ENCODE data around the gene SNX32.
A peak's percentile ranks its signal among the peaks of the same experiment; 100 is the strongest.

SNX32 gene

GRCh38 chr11:65869643-65870306, 36.0 kb downstream of the SNX32 start:
- DNase-seq, result no peak

- no peak for DNase-seq
Measured at GRCh38 chr11:65870307-65870658, 36.5 kb downstream of the SNX32 start.

DNA sequence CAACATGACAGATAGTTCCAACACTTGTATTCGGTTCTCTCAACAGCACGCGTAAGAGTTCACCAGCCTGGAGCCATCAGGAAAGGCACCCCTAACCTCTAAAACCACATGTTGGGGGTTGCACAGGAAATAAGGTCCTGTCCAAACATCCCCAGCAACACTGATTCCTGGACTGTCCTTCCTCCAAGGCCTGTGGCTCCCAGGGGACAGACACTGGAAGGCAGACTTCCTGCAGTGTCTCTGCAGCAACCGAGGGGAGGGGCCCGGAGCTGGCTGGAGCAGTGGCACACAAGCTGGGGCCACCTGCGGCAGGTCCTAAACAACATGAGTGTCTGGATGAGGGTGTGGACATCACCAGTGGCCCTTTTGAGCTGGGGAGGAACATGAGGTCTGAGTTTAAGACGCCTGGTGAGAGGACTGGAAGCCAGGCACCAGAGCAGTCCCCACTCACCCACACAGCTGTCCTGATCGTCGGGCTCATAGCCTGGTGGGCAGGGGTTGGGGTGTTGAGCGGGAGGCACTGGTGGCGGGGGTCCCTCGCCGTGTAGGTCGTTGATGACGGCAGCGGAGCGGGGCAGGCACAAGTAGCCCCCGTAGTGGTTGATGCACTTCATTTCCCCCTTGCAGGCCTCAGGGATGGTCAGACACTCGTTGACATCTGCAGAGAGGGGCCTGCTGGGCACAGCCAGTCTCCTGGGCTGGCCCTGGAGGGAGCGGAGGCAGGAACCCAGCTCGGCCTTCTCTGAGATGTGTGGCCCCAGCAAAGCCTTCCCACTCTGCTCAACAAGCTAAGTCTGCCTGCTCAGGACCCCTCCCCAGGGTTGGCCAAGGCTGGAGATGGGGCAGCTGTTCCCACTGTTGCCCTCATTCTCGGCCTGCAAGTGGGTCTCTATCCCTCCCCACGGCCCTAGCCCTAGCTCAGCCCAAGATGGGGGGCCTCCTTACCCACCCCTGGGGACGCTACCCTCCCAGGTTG, 37.2 kb downstream of the SNX32 start:
- no peak for DNase-seq

- no peak for DNase-seq
Measured at GRCh38 chr11:65871811-65872548, 38.2 kb downstream of the SNX32 start.

DNA sequence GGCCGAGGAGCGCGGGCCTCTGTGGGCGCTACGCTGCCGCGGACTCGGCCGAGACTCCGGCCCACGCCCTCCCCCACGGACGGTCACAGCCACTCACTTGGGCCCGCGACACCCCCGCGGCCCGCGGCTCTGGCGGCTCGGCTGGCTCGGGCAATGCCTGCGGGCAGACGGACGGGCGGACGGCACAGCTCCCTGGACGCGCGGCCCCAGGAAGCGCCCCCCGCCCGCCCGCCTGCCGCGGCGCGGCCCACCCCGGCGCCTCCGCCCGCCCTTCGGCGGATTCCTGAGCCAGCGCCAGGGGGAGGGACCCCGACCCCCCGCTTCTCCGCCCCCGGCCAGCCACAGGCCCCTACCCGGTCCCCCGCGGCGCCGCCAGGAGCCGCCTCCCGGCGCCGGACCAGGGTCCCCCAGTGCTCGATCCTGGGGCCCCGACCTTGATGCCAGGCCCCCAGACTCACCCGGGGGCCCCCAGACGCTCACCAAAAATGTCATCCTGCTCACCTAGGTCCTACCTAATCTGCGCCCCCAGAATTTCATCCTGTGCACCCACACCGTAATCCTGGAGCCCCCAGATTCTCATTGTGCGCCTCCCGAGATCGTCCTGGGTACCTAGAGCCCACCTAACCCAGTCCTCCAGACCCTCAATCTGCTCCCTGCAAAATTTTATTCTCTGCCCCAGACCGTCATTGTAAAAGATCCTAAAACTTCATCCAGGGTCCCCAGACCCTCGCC, 39.0 kb downstream of the SNX32 start, which contains the start of gene EFEMP2:
EFEMP2 (minus strand) TSS at position 215 of the 732 bp plus-strand sequence. CDS start 446 bp downstream, outside the sequence.
- DNase-seq, result no peak

GRCh38 chr11:65873318-65874156, 39.8 kb downstream of the SNX32 start:
- DNase-seq, result peak; percentile 92 to 97 (median 95)

GRCh38 chr11:65879617-65880016, 45.9 kb downstream of the SNX32 start, which contains the start of gene CTSW:
TSS of gene CTSW (plus strand) at chr11:65879837. CDS start at chr11:65879855, 18 bp downstream.
- DNase-seq, result peak in 1 of 4 experiments; percentile 24

- no peak for DNase-seq
Measured at GRCh38 chr11:65880027-65880426, 46.3 kb downstream of the SNX32 start.

DNA sequence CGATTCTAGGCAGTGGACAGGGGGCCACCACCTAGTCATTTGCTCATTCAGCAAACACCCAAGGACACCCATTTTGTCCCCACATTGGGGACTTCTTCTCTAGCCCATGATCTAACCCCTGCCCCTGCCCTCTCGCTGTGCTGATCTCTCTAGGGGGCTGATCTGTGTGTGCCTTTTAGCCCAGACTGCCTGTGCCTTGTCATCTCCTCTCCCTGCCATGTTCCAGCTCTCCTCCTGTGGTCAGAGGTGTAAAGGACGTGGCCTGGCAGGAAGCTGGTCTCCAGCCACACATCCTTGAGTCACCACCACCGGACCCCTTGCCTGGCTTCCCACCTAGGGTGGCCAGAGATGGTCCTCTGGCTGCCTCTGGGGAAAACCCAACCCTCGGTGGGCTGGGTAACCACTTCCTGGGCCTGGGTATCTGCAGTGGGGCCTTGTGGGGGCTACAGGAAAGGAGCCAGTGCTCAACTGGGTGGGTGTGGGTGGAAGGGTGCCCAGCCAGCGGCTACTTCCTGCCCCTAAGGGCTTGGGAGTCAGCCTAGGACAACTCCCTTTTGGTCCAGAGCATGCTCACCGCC, 47.2 kb downstream of the SNX32 start:
- DNase-seq, result no peak

DNA sequence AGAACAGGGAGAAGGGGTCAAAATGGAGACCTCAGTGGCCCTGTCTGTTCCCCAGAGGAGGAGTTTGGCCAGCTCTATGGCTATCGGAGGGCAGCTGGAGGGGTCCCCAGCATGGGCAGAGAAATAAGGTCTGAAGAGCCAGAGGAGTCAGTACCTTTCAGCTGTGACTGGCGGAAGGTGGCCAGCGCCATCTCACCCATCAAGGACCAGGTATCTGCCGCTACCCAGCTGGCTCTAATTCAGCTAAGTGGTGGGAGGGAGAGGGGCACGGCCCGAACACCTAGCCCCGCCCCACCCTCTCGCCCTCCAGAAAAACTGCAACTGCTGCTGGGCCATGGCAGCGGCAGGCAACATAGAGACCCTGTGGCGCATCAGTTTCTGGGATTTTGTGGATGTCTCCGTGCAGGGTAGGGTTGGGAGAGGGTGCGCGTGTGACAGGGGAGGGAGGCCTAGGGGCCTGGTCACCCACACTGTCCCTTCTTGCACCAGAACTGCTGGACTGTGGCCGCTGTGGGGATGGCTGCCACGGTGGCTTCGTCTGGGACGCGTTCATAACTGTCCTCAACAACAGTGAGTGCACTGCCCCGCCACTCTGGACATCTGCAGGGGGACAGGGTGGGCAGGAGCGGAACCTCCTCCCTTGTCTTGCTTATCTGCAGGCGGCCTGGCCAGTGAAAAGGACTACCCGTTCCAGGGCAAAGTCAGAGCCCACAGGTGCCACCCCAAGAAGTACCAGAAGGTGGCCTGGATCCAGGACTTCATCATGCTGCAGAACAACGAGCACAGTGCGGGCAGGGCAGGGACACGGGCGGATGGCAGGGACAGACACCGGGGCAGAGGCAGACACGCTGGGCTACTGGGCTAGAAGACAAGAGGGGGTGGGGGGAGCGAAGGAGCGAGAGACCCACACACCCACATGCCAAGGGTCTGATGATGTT, 48.6 kb downstream of the SNX32 start:
- DNase-seq, result no peak

DNA sequence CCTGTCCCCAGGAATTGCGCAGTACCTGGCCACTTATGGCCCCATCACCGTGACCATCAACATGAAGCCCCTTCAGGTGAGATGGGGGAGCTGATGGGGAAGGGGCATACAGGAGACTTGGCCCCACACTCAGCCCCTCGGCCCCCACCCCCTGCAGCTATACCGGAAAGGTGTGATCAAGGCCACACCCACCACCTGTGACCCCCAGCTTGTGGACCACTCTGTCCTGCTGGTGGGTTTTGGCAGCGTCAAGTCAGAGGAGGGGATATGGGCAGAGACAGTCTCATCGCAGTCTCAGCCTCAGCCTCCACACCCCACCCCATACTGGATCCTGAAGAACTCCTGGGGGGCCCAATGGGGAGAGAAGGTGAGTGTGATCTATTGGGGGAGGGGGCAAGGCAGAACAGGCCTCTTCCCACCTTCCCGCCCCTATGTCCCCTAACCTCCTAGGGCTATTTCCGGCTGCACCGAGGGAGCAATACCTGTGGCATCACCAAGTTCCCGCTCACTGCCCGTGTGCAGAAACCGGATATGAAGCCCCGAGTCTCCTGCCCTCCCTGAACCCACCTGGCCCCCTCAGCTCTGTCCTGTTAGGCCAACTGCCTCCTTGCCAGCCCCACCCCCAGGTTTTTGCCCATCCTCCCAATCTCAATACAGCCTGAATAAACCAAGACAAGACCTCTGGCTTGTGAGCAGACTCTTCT, 49.4 kb downstream of the SNX32 start:
- no peak for DNase-seq

DNA sequence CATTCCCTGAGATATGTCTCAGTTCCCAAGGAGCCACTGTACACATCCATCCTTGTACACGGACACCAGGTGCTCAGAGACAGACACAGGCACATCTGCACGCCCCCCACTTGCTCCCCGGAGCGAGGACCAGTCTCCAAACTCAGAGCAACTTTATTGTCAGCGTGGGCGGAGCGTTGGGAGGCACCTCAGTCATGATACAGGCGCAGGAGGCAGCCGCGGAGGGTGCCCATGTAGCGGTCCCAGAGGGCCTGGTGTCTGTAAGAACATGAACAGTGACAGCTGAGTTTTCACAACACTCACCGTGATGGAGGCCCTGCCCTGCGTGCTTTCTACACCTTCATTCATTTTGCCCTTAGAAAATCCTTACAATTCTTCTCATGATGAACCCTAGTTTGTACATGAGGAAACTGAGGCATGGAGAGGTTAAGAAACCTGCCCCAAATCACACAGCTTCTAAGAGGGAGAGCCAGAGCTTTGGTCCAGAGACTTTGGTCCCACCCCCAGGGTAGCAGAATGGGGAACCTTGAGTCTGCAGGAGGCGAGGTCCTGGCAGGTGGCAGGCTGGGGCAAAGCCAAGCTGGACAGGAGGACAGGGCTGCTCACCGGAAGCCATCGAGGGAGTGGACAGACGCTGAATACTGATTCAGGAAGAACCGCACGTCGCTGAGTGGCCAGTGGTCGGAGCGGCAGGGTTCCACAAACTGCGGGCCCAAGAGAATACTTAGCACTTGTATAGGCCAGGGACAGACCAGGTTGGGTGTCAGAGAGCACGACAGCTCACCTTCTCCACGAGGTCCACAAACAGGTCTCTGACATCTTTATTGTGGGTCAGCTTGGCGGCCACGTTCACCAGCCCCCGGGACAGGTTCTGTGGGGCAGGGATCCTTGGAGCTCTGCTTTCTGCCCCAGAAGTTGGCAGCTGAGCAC, 50.3 kb downstream of the SNX32 start:
- DNase-seq, result no peak

GRCh38 chr11:65884716-65885092, 50.9 kb downstream of the SNX32 start:
- peak; percentile 40 to 79 (median 64) for DNase-seq

- no peak for DNase-seq
Measured at GRCh38 chr11:65885231-65885630, 51.5 kb downstream of the SNX32 start.

DNA sequence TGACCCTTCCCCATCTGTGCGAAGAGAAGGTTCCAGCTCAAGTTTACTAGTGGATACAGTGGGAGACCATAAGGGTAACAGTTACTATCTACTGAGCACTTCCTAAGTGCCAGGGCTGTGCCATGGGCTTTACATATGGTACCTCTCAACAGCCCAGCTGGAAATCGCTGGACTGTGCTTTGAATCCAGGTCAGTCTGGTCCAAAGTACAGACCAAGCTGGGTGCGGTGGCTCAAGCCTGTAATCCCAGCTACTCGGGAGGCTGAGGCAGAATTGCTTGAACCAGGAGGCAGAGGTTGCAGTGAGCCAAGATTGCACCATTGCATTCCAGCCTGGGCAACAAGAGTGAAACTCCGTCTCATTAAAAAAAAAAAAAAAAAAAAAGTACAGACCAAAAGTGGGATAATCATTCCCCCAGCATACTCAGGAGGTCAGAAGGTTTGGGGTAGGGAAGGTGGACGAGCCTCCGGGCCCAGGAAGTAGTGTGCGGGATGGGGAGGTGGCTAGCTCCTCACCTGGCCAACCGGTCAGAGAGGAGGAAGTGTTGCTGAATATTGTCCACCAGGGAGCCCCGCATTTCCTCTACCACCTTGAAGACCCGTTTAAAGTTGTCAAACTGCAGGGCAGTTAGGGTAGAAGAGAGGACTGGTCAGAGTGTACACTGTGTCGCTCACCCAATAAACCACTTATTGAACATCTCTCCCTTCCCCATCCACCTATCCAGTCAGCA, 52.2 kb downstream of the SNX32 start:
- no peak for DNase-seq

- no peak for DNase-seq
Measured at GRCh38 chr11:65886826-65887722, 53.3 kb downstream of the SNX32 start.
